Ishikawa (cell line): ENCODE data around the gene TCF7.

ENCODE experiments used
- CEBPB ChIP-seq: IDR thresholded peaks from 2 replicates; pipeline ENCODE4 v1.6.1; 2012
- EGR1 ChIP-seq: IDR thresholded peaks from 2 replicates; pipeline ENCODE4 v1.6.1; 2012
- EP300 ChIP-seq: IDR thresholded peaks from 2 replicates; pipeline ENCODE4 v1.6.1; 2012; ENCODE audit warnings: borderline replicate concordance
- REST ChIP-seq: IDR thresholded peaks from 2 replicates; pipeline ENCODE4 v1.6.1; 2012; ENCODE audit warnings: low read depth, mild to moderate bottlenecking
- TAF1 ChIP-seq: IDR thresholded peaks from 2 replicates; pipeline ENCODE4 v1.6.1; 2012; ENCODE audit warnings: low read depth, mild to moderate bottlenecking
- YY1 ChIP-seq: IDR thresholded peaks from 2 replicates; pipeline ENCODE4 v1.6.1; 2012; ENCODE audit warnings: low read depth
- ZBTB7A ChIP-seq: IDR thresholded peaks from 2 replicates; pipeline ENCODE4 v1.6.1; 2012; ENCODE audit warnings: low read depth
- TF ChIP-seq, protein P1 (sequence below): IDR thresholded peaks from 2 replicates; pipeline ENCODE4 v1.6.1; 2012

DNA sequence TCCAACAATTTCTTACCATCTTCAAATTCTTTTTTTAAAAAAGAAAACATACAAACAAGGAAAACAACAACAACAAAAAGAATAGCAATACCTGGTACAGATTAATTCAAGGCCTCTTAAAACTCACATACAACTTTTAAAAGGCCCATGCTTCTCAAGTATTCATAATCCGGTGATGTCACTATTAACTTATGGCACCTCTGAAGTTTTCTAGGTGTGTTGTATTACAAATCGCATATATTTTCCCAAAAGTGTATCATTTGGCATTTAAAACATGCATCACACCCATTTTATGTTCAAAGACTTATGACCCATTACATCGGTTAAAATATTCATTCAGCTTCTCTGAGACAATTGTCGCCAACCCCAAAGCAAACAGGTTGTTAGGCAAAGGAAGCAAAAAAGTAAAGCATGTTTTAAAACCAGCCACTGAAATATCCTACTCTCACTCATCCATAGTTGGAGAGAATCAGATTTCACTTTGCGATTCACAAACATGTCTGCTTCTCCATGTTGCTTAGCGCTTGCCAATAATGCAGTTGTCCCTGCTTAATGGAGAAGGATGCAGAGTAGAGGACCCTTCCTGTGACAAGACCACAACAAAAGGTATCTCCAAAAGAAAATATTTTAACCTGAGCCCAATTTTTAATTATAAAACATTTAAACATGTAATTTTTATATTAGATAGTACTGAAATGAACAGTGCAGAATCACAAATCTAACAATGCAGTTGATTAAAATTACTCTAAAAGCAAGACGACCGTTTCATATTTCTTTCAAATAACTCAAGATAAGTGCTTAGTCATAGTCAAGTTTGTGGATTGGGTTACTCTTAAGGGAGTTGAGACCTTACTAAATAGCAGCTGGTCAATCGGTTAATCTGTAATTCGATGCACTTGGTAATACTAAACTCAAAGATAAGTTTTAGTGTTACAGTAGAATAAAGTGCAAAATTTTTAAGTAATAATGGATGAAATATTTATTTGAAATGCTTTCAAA, 60.7 kb downstream of the TCF7 start:
- TF ChIP-seq, protein P1, sequence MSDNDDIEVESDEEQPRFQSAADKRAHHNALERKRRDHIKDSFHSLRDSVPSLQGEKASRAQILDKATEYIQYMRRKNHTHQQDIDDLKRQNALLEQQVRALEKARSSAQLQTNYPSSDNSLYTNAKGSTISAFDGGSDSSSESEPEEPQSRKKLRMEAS, result no peak
- no peak for TF ChIP-seq EP300
- no peak for TF ChIP-seq EGR1
- peak; percentile 61 for TF ChIP-seq YY1
- TF ChIP-seq TAF1, result no peak
- no peak for TF ChIP-seq ZBTB7A
- no peak for TF ChIP-seq REST
- no peak for TF ChIP-seq CEBPB
